K562 (cell line): ENCODE measurements around the gene ASB17. TPM values are rescaled to one million over a fixed set of nuclear protein-coding genes. Genes with fewer than 3 reads are reported as not detected.

Experiments
- ATAC-seq: fragments of 200-7000 bp; cut with Tn5 transposase; 3 replicates; pipeline ENCODE4 v1.9.1; 2020; ENCODE audit warnings: moderate library complexity
- BruUV-seq: library from RNA; stranded (reverse); fragments of 400-500 nt; replicated peaks from 2 replicates; lab custom pipeline; 2021; lab: Mats Ljungman, UMichigan
- CTCF ChIA-PET: fragments of 300-600 bp; formaldehyde crosslinking; extraction: SDS; loops from one replicate; lab custom pipeline; 2021; ENCODE audit warnings: low intra/inter-chr PET ratio; lab: Yijun Ruan, JAX
- POLR2A ChIA-PET: fragments of 300-600, 350-650 bp; sonication (Branson Sonifier 250); formaldehyde crosslinking; extraction: SDS; loops from one replicate; lab custom pipeline; 2021; ENCODE audit warnings: antibody characterized with exemption, inconsistent platforms; lab: Yijun Ruan, JAX
- DNase-seq, 4 experiments: peaks; one replicate each; pipeline versions ENCODE4 v3.0.0 to v3.0.0-alpha.2; 2011 to 2018; ENCODE audit warnings: low spot score in 3 of 4, mixed read lengths in 3 of 4; ENCODE audit errors: extremely low read depth in 1 of 4
- FAIRE-seq: peaks from 2 replicates; lab custom pipeline; 2011; peaks lifted over from hg19 to GRCh38; lab: Jason Lieb, UNC
- H2AFZ ChIP-seq: 2 replicates; pipeline ENCODE4 v1.6.0; 2011; ENCODE audit warnings: low read depth, low read length, control low read depth, inconsistent platforms
- H3K27ac ChIP-seq: fragments of 200-600 bp; 3 replicates; pipeline ENCODE4 v1.8.0; 2011; ENCODE audit warnings: low read depth, mild to moderate bottlenecking, control low read depth, inconsistent platforms, low read length, moderate library complexity, mixed read lengths; ENCODE audit errors: extremely low read depth
- H3K27me3 ChIP-seq, 2 experiments: fragments of 300-600 bp in 1 of 2; 2 replicates in 1 of 2; 3 replicates in 1 of 2; pipeline versions ENCODE4 v1.6.0 to v1.8.0; 2011; ENCODE audit warnings: inconsistent platforms in 2 of 2, low read length in 2 of 2, mild to moderate bottlenecking in 1 of 2, mixed read lengths in 1 of 2, moderate library complexity in 1 of 2; ENCODE audit not compliant: control insufficient read depth in 2 of 2, insufficient read depth in 2 of 2
- H3K36me3 ChIP-seq: fragments of 300-600 bp; 3 replicates; pipeline ENCODE4 v1.8.0; 2011; ENCODE audit warnings: mild to moderate bottlenecking, low read length, inconsistent platforms; ENCODE audit not compliant: control insufficient read depth, insufficient read depth
- H3K4me1 ChIP-seq, 2 experiments: fragments of 200-600 bp in 1 of 2; replicated peaks in 1 of 2; 2 replicates in 1 of 2; 3 replicates in 1 of 2; pipeline versions ENCODE4 v1.5.1 to v1.8.0; 2011; ENCODE audit warnings: inconsistent platforms in 2 of 2, low read length in 2 of 2, mild to moderate bottlenecking in 1 of 2, mixed read lengths in 1 of 2, moderate library complexity in 1 of 2; ENCODE audit not compliant: control insufficient read depth in 2 of 2, insufficient read depth in 2 of 2
- H3K4me2 ChIP-seq: 2 replicates; pipeline ENCODE4 v1.6.1; 2011; ENCODE audit warnings: low read length, control low read depth, inconsistent platforms, mixed read lengths; ENCODE audit not compliant: insufficient read depth
- H3K4me3 ChIP-seq: fragments of 200-600 bp; sonication (generic), shearing (Covaris generic); 2 replicates; pipeline ENCODE4 v1.5.1; 2016; ENCODE audit warnings: control low read depth, inconsistent platforms
- H3K79me2 ChIP-seq: fragments of 200-600 bp; 3 replicates; pipeline ENCODE4 v1.8.0; 2011; ENCODE audit warnings: low read length, inconsistent platforms; ENCODE audit not compliant: control insufficient read depth, insufficient read depth
- H3K9ac ChIP-seq, 2 experiments: 2 replicates each; pipeline versions ENCODE4 v1.6.0 to v1.6.1; 2011; ENCODE audit warnings: low read depth in 2 of 2, low read length in 2 of 2, control low read depth in 1 of 2, inconsistent platforms in 1 of 2, mild to moderate bottlenecking in 1 of 2, mixed read lengths in 1 of 2; ENCODE audit not compliant: insufficient read depth in 1 of 2
- H3K9me1 ChIP-seq: one replicate; pipeline ENCODE4 v1.6.0; 2011; ENCODE audit warnings: inconsistent platforms, mild to moderate bottlenecking, low read length, moderate library complexity; ENCODE audit not compliant: control insufficient read depth, insufficient read depth
- H3K9me3 ChIP-seq: replicated peaks from 2 replicates; pipeline ENCODE4 v1.5.1; 2011; ENCODE audit warnings: low read depth, low read length, inconsistent platforms; ENCODE audit not compliant: control insufficient read depth, insufficient read depth
- H4K20me1 ChIP-seq: replicated peaks from 2 replicates; pipeline ENCODE4 v1.6.1; 2011; ENCODE audit warnings: low read length, inconsistent platforms, mixed read lengths; ENCODE audit not compliant: control insufficient read depth, insufficient read depth
- CCAR2 ChIP-seq: fragments of 200-400 bp; formaldehyde crosslinking; IDR thresholded peaks from 2 replicates; pipeline ENCODE4 v1.6.1; 2017; ENCODE audit warnings: mild to moderate bottlenecking, low read depth, low read length
- CGGBP1 ChIP-seq: fragments of 250-450 bp; sonication (Bioruptor Pico); IDR thresholded peaks from 2 replicates; pipeline ENCODE4 v1.9.0; 2021; ENCODE audit warnings: mild to moderate bottlenecking
- EZH2 ChIP-seq: IDR thresholded peaks from 2 replicates; pipeline ENCODE4 v1.6.1; 2012; ENCODE audit warnings: low read depth, mild to moderate bottlenecking, inconsistent platforms, low read length, borderline replicate concordance
- FOSL1 ChIP-seq: fragments of 200-800 bp; sonication (Bioruptor generic); conservative IDR thresholded peaks from 2 replicates; pipeline ENCODE4 v1.6.1; 2016; ENCODE audit warnings: missing genetic modification characterization, missing compliant biosample characterization
- HMG20A ChIP-seq: fragments of 450-650 bp; formaldehyde crosslinking; conservative IDR thresholded peaks from 2 replicates; pipeline ENCODE4 v1.4.0; 2020; ENCODE audit warnings: mild to moderate bottlenecking, mixed read lengths
- KAT8 ChIP-seq: fragments of 450-650 bp; IDR thresholded peaks from 2 replicates; pipeline ENCODE4 v1.6.1; 2016; ENCODE audit warnings: low read depth, mild to moderate bottlenecking
- NFYB ChIP-seq: IDR thresholded peaks from 2 replicates; pipeline ENCODE4 v1.6.1; 2011; ENCODE audit warnings: mild to moderate bottlenecking, moderate library complexity; ENCODE audit not compliant: insufficient read length; ENCODE audit errors: extremely low read depth
- PTRF ChIP-seq: fragments of 450-650 bp; IDR thresholded peaks from 2 replicates; pipeline ENCODE4 v1.6.1; 2016; ENCODE audit warnings: mild to moderate bottlenecking, missing genetic modification characterization, missing compliant biosample characterization
- RCOR1 ChIP-seq, 2 experiments: IDR thresholded peaks; 2 replicates each; pipeline ENCODE4 v1.6.1; 2012; ENCODE audit warnings: low read depth in 2 of 2, low read length in 2 of 2, borderline replicate concordance in 1 of 2, improper control_type of control experiment in 1 of 2
- STAT5B ChIP-seq: fragments of 250-450 bp; sonication (Bioruptor Pico); IDR thresholded peaks from 2 replicates; pipeline ENCODE4 v1.8.0; 2021; ENCODE audit warnings: mild to moderate bottlenecking, inconsistent platforms
- TEAD2 ChIP-seq: fragments of 450-650 bp; IDR thresholded peaks from 2 replicates; pipeline ENCODE4 v1.6.1; 2016; ENCODE audit warnings: missing genetic modification characterization, control low read depth, missing compliant biosample characterization
- XRCC5 ChIP-seq: fragments of 200-400 bp; formaldehyde crosslinking; IDR thresholded peaks from 2 replicates; pipeline ENCODE4 v1.6.1; 2017; ENCODE audit warnings: low read depth, mild to moderate bottlenecking, low read length
- ZBTB7A ChIP-seq: IDR thresholded peaks from 2 replicates; pipeline ENCODE4 v1.6.1; 2011; ENCODE audit warnings: low read depth, mild to moderate bottlenecking, low read length, moderate library complexity, borderline replicate concordance; ENCODE audit not compliant: control insufficient read depth
- ZBTB8A ChIP-seq: fragments of 450-650 bp; IDR thresholded peaks from 2 replicates; pipeline ENCODE4 v1.6.1; 2018; ENCODE audit warnings: mild to moderate bottlenecking, moderate library complexity; ENCODE audit not compliant: partially characterized antibody
- WGBS: fragments of 100-300 bp; shearing (Covaris generic); methylation state at CpG from one replicate; pipeline ENCODE4 v1.1.6; 2016; ENCODE audit warnings: low coverage, mixed read lengths; ENCODE audit not compliant: insufficient coverage; ENCODE audit errors: missing lambda C conversion rate; 5-methylcytosine and 5-hydroxymethylcytosine counted together
- in situ Hi-C: fragments of 300-500 bp; cut with MboI; formaldehyde crosslinking; loops from 4 replicates; pipeline ENCODE4 v1.15.0; 2018; ENCODE audit warnings: inconsistent platforms, mixed read lengths
- intact Hi-C: fragments of 100-400 bp; cut with micrococcal nuclease; formaldehyde crosslinking; loops from 2 replicates; pipeline ENCODE4 v1.14.2; 2022
- polyA plus RNA-seq, 8 experiments: library from polyadenylated mRNA; depleted of rRNA in 4 of 8; stranded (reverse) in 5 of 8; unstranded in 3 of 8; fragments of >200 nt; fragmentation: Nextera tagmentation in 2 of 8; fragmentation: Illumina TruSeq in 1 of 8; extraction: Ambion mirVana in 2 of 8; extraction: Trizol in 1 of 8; gene quantifications; 2 replicates each; pipeline versions ENCODE4 v1.2.1 to v1.2.3, GENCODE V29; 2011 to 2014; ENCODE audit warnings: inconsistent platforms in 1 of 8, missing spikeins in 1 of 8
- total RNA-seq, 7 experiments: library from RNA; depleted of rRNA in 6 of 7; stranded (reverse); fragments of >200 nt in 6 of 7; fragmentation: Illumina TruSeq in 2 of 7; extraction: Trizol in 2 of 7; gene quantifications; 2 replicates each; pipeline versions ENCODE4 v1.2.1 to v1.2.3, GENCODE V29; 2011 to 2021; ENCODE audit warnings: low replicate concordance in 1 of 7

The ASB17 gene
- total and polyA plus RNA-seq, 9 of the 15 experiments (the other 6 are each of a cell fraction or from before 2014, with no cell fraction given), result not detected

- Histone ChIP-seq H3K9me3 (no peaks in the 10 kb centered on the region), H3K4me2 (no peak overlapping the region), H3K36me3 (no peaks in the 10 kb centered on the region), H3K27ac (no peak overlapping the region), H3K4me1 (no peaks in the 10 kb centered on the region), H3K9ac (no peak overlapping the region), H3K27me3 (no peaks in the 10 kb centered on the region), H4K20me1 (no peaks in the 10 kb centered on the region), H3K79me2 (no peaks in the 10 kb centered on the region), H3K4me3 (no peak overlapping the region), H3K9me1 (no peaks in the 10 kb centered on the region), H2AFZ (no peak overlapping the region)
- POLR2A ChIA-PET, result interaction anchor here (0.6 to 1.3 kb wide), 2 partner anchors 8 to 13 kb away, joined by 3 to 5 read pairs; no protein-coding TSS in a partner anchor
- WGBS, result 2% methylated on average over 3 of the region's 3 CpGs
- TF ChIP-seq ZBTB7A (no peak), FOSL1 (no peak), CCAR2 (no peak), EZH2 (no peak), KAT8 (no peak), RCOR1 (IDR thresholded peaks at IDR 0.05; ENCODE audit: borderline replicate concordance in 1 of 2, low read depth in 2 of 2, low read length in 2 of 2) (no peak), CGGBP1 (no peak), HMG20A (no peak), TEAD2 (tag) (no peak), ZBTB8A (no peak), PTRF (tag) (no peak), NFYB (no peak), STAT5B (no peak), XRCC5 (no peak)
- intact Hi-C loops, result no loop called here
- ATAC-seq (no peak), FAIRE-seq (no peak), DNase-seq (no peak)
- in situ Hi-C loops, result no loop called here
- no TSS peak for BruUV-seq
- CTCF ChIA-PET, result no interaction called here
Observed at GRCh38 chr1:75969550-75969949, 37.3 kb upstream of the ASB17 start.
